HG02973 (cell line): Measurements from ENCODE around the gene CASTOR2.
A peak's percentile ranks its signal among the peaks of the same experiment; 100 is the strongest.
"Not testable (repeated sequence)": the region's sequence is repeated elsewhere in the genome, so short reads cannot be mapped to it uniquely, and the experiment has no call there.

ENCODE experiments used
- ATAC-seq: cut with Tn5 transposase; IDR thresholded peaks from one replicate; pipeline ENCODE4 v1.9.1; 2021; ENCODE audit warnings: moderate library complexity; ENCODE audit not compliant: unreplicated experiment

CASTOR2 gene

GRCh38 chr7:74964511-74965119 is at the start of gene CASTOR2:
CASTOR2 (plus strand) TSS chr7:74964705; CDS start chr7:74964986, 281 bp downstream.
- peak; percentile 74 for ATAC-seq

DNA sequence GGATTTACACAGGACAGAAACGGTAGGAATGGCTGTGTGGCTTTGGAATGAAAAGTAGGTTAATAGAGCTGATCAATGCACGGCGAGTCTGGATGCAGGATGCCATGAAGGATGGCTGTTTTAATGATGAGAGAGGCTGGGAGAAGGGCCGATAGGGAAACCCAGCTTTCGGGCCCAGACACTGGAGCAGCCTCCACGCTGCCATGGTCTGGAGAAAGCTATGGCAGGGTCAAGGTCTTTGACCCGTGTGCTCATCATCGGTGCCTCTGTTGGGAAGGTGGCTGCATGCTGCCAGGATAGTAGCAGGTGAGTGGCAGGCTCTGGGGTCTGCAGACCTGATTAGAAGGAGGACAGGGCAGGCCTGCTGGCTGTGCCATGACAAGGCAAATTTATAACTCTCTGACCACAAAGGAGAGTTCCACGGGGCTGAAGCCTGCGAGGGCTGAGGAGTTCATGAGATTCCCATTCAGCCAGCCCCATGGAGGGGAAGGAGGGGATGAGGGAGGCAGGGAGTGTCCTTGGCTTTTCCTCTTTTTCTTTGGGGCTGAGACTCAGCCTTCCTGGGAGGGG is 42.1 kb upstream of the CASTOR2 start:
- not testable (repeated sequence) for ATAC-seq

DNA sequence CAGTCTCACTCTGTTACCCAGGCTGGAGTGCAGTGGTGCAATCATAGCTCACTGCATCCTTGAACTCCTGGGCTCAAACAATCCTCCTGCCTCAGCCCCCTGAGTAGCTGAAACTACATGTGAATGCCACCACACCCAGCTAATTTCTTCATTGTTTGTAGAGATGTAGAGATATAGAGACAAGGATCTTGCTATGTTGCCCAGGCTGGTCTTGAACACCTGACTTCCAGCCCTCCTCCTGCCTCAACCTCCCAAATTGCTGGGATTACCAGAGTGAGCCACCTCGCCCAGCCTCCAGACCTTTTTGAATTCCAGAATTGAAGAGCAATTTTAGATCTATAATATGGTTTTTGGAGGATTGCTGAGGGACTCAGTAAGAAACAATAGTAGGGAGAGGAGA is 40.9 kb upstream of the CASTOR2 start:
- not testable (repeated sequence) for ATAC-seq

DNA sequence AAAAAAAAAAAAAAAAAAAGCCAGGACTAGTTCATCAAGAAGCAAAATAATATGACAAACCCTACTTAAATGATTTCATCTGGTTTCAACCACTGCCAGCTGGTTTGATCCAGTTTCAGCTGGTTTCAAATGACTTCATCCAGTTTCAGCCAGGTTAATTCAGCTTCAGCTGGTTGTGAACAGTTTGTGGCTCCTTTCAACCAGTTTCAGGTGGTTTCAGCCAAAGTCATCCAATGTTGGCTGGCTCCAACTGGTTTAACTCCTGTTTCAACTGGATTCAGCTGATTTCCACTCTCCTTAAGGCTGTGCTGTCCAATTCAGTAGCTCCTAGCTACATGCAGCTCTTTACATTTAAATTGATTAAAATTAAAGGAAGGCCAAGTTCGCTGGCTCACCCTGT is 37.5 kb upstream of the CASTOR2 start:
- ATAC-seq: not testable (repeated sequence)

- not testable (repeated sequence) for ATAC-seq
Measured at GRCh38 chr7:74931563-74932328, 32.8 kb upstream of the CASTOR2 start.

GRCh38 chr7:74939429-74939828 is 25.1 kb upstream of the CASTOR2 start:
- not testable (repeated sequence) for ATAC-seq

DNA sequence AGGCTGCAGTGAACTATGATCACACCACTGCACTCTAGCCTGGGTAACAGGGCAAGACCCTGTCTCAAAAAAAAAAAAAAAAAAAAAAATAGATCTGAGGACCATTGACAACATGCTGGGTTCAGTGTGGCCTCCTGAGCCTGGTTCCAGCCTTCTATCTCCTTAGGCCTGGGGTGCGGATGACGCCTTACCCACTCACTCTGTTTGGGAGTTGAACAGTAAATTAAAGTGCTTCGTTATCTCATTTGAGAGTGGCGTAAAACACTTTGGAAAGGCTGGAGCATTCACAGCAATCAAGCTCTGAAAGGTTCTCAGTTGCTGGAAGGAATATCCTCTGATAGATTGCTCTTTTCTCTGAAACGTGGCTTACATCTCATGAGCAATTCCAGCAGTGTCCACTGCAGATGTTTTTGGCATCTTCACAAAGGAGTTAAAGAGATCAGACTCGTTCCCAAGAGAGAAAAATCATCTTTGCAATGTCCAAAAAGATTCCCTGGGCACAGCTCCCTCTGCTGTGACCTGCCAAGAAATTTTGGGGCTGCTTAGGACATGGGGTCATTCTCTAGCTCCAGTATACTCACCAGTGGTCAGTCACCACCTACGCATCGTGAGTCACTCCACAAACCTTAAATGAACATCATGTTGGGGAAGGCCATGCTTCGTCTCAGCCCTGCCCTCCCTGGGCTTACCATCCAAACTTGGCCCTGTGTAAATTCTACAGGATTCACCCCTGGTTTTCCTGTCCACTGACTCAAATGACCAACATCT is 23.0 kb upstream of the CASTOR2 start:
- not testable (repeated sequence) for ATAC-seq

DNA sequence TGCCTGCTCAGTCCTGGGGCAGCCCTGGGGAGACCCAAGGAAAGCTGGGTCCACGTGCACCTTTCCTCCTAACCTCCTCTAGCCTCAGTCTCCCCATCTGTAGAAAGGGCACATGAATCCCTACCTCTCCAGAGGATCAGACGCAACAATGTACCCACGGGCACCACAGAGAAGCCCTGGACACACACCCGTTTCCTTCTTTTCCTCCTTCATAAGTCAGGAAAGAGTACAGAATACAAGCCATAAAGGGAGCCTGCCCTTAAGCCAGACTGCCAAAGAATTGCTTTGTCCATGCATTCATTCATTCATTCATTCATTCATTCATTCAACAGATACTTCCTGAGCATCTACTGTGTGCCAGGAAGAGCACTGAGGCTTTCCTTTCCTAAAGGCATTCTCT is 20.6 kb upstream of the CASTOR2 start:
- ATAC-seq: not testable (repeated sequence)

DNA sequence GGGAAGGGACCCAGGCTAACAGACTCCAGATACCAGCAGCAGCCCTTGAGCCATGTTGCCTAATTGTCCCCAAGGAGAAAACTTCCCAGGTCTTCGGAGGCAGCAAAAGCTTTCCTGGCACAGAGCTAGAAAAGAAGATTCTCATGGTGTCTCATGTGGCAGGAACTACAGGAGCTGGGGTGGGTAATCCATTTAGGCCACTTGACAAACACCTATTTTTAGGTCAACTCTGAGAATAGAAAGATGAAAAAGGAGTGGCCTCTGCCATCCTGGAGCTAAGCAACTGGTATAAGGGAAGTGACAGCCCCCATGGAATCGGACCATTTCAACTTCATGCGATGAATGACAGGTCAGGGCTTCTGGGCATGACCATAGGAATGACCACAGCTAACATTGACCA is 16.8 kb upstream of the CASTOR2 start:
- not testable (repeated sequence) for ATAC-seq

DNA sequence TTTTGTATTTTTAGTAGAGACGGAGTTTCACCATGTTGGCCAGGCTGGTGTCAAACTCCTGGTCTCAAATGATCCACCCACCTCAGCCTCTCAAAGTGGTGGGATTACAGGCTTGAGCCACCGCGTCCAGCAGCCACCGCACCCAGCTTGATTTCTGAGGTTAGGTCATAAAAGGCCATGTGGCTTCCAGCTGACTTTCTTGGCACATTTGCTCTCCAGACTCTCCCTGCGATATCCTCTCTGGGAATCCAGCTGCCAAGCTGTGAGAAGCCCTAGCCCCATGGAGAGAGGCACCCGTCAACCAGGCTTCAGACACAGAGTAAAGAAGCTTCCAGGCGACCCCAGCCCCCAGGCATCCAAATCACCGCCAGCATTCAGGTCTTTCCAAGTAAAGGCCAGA is 10.7 kb upstream of the CASTOR2 start:
- not testable (repeated sequence) for ATAC-seq

- ATAC-seq: not testable (repeated sequence)
Measured at GRCh38 chr7:74958328-74958727, 6.2 kb upstream of the CASTOR2 start.

DNA sequence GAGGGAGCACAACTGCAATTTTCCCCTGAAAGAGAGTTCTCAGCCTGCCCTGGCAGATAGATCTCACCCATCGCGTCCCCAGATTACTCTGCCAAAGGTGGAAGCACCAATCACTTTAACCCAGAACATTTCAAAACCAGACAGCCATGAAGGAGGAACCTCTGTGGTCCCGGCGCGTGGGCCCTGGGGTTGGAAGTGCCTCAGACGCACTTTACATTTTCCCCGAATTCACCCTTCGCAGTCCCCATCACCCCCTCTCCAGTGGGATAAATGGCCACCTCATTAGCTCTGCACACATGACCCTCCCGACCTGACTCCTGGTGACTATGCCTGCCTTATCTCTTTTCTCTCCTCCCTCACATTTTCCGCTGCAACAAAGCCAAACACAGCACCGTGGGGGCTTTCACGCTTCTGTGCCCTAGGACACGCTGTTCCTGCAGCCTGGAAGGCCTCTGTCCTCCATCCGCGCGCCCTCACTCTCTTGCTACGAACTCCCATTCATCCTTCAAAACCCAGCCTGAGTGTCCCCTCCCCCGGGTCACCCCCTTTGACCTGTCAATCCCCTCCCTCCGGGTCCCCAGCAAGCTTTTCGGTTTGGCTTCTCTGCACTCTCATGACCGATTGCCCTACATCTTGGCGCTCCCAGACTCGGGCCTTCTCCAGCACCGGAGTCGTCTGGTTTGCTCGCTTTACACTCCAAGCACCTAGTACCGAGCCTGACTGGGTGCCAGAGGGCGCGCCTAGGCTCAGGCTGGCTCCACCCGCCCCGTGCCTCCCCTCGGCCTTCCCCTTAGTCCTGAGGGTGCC is 598 bp upstream of the CASTOR2 start:
- ATAC-seq: not testable (repeated sequence)

GRCh38 chr7:74966208-74966854 is 1.8 kb downstream of the CASTOR2 start:
- not testable (repeated sequence) for ATAC-seq

DNA sequence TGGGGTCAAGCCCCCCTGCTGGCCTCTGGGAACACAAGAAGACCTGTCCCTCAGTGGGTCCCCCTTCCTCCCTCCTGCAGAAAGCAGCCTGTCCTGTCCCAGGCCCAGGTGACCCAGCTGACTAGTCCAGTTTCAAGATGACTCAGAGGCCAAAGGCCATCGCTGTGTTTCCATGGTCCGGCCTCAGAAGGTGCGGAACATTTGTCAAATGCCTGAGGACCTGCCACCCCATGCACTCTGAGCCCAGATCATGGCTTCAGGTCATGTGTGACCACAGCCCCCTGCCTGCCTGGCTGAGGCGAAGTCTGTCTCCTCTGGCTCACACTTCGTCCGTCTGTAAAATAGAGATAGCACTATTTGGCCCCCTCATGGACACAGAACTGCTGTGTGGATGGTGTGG is 2.4 kb downstream of the CASTOR2 start:
- ATAC-seq: not testable (repeated sequence)

GRCh38 chr7:74971431-74971830 is 6.9 kb downstream of the CASTOR2 start:
- ATAC-seq: not testable (repeated sequence)

DNA sequence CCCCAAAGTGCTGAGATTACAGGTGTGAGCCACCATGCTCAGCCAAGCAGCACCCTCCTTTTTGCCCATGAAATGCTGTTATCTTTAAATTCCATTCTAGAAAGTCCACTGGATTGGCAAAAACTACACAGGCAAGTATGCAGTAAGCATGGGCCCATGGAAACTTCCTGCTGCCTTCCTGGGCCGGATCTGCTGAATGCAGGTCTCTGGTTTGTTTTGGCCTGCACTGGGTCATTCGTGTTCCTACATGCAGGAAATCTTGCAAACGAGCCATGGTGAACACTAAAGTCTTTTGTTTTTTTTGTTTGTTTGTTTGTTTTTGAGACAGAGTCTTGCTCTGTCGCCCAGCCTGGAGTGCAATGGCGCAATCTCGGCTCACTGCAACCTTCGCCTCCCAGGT is 7.9 kb downstream of the CASTOR2 start:
- not testable (repeated sequence) for ATAC-seq

- ATAC-seq: not testable (repeated sequence)
Measured at GRCh38 chr7:74975959-74976358, 11.5 kb downstream of the CASTOR2 start.

GRCh38 chr7:74977523-74977922 is 13.0 kb downstream of the CASTOR2 start:
- ATAC-seq: not testable (repeated sequence)

- not testable (repeated sequence) for ATAC-seq
Measured at GRCh38 chr7:74988436-74988835, 23.9 kb downstream of the CASTOR2 start.

GRCh38 chr7:74993121-74993520 is 28.6 kb downstream of the CASTOR2 start:
- no peak for ATAC-seq
